DND-41 (cell line): Measurements from ENCODE around the gene GGNBP2.

Experiments
- ATAC-seq: fragments of 200-7000 bp; cut with Tn5 transposase; 3 replicates; pipeline ENCODE4 v1.9.1; 2021; ENCODE audit warnings: low read depth; ENCODE audit not compliant: insufficient read depth
- DNase-seq: peaks from one replicate; pipeline ENCODE4 v3.0.0-alpha.2; 2020
- H2AFZ ChIP-seq: 2 replicates; pipeline ENCODE4 v1.6.0; 2012; ENCODE audit warnings: low read depth, low read length
- H3K27ac ChIP-seq: 2 replicates; pipeline ENCODE4 v1.5.1; 2012; ENCODE audit warnings: low read length, inconsistent platforms
- H3K27me3 ChIP-seq: fragments of 200-600 bp; sonication (generic); 2 replicates; pipeline ENCODE4 v1.6.0; 2012; ENCODE audit warnings: low read length, mild to moderate bottlenecking, inconsistent platforms; ENCODE audit not compliant: insufficient read depth, poor library complexity
- H3K36me3 ChIP-seq: 2 replicates; pipeline ENCODE4 v1.5.1; 2012; ENCODE audit warnings: low read length, inconsistent platforms; ENCODE audit not compliant: insufficient read depth
- H3K4me1 ChIP-seq: 2 replicates; pipeline ENCODE4 v1.5.1; 2012; ENCODE audit warnings: mild to moderate bottlenecking, low read length; ENCODE audit not compliant: insufficient read depth
- H3K4me2 ChIP-seq: 2 replicates; pipeline ENCODE4 v1.6.0; 2012; ENCODE audit warnings: mild to moderate bottlenecking, moderate library complexity, low read length, inconsistent platforms; ENCODE audit not compliant: insufficient read depth
- H3K4me3 ChIP-seq, 2 experiments: fragments of 200-600 bp in 1 of 2; shearing (Covaris generic) in 1 of 2; 2 replicates each; pipeline ENCODE4 v1.5.1; 2012 to 2016; ENCODE audit warnings: inconsistent platforms in 2 of 2, low read length in 2 of 2, mild to moderate bottlenecking in 2 of 2, low read depth in 1 of 2, moderate library complexity in 1 of 2
- H3K79me2 ChIP-seq: 2 replicates; pipeline ENCODE4 v1.6.0; 2012; ENCODE audit warnings: low read length, inconsistent platforms; ENCODE audit not compliant: insufficient read depth
- H3K9ac ChIP-seq: 2 replicates; pipeline ENCODE4 v1.6.0; 2012; ENCODE audit warnings: low read depth, mild to moderate bottlenecking, inconsistent platforms, low read length, moderate library complexity
- H3K9me3 ChIP-seq: 2 replicates; pipeline ENCODE4 v1.5.1; 2012; ENCODE audit warnings: low read length, moderate library complexity, mild to moderate bottlenecking, inconsistent platforms; ENCODE audit not compliant: insufficient read depth, severe bottlenecking
- H4K20me1 ChIP-seq: 2 replicates; pipeline ENCODE4 v1.6.0; 2012; ENCODE audit warnings: low read length; ENCODE audit not compliant: insufficient read depth
- EZH2 ChIP-seq: IDR thresholded peaks from 3 replicates; pipeline ENCODE4 v1.6.1; 2012; ENCODE audit warnings: borderline replicate concordance, low read depth, mild to moderate bottlenecking, moderate library complexity, low read length, inconsistent platforms; ENCODE audit not compliant: severe bottlenecking
- TF ChIP-seq, protein P1 (sequence below): IDR thresholded peaks from 2 replicates; pipeline ENCODE4 v1.5.1; 2012; ENCODE audit warnings: borderline replicate concordance, low read length, moderate library complexity, mild to moderate bottlenecking; ENCODE audit not compliant: poor library complexity, severe bottlenecking; ENCODE audit errors: extremely low read depth

The GGNBP2 gene

GRCh38 chr17:36598951-36599401, 54.3 kb downstream of the GGNBP2 start:
- H3K4me3 ChIP-seq = no peak overlapping the region
- H3K9me3 ChIP-seq = no peaks in the 10 kb centered on the region
- peaks cover 10% of the 10 kb centered on the region; the same call in 1 of the 2 replicates for H4K20me1 ChIP-seq
- H2AFZ ChIP-seq = no peak overlapping the region
- DNase-seq (no peak), ATAC-seq (no peak)
- H3K4me2 ChIP-seq = no peak overlapping the region
- TF ChIP-seq, protein P1, sequence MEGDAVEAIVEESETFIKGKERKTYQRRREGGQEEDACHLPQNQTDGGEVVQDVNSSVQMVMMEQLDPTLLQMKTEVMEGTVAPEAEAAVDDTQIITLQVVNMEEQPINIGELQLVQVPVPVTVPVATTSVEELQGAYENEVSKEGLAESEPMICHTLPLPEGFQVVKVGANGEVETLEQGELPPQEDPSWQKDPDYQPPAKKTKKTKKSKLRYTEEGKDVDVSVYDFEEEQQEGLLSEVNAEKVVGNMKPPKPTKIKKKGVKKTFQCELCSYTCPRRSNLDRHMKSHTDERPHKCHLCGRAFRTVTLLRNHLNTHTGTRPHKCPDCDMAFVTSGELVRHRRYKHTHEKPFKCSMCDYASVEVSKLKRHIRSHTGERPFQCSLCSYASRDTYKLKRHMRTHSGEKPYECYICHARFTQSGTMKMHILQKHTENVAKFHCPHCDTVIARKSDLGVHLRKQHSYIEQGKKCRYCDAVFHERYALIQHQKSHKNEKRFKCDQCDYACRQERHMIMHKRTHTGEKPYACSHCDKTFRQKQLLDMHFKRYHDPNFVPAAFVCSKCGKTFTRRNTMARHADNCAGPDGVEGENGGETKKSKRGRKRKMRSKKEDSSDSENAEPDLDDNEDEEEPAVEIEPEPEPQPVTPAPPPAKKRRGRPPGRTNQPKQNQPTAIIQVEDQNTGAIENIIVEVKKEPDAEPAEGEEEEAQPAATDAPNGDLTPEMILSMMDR = no peak
- no peak for TF ChIP-seq EZH2
- no peaks in the 10 kb centered on the region for H3K27me3 ChIP-seq
- peaks cover 32% of the 10 kb centered on the region for H3K4me1 ChIP-seq
- 0 out of 2 replicates have a peak, but pooled peaks cover 6% of the 10 kb centered on the region for H3K36me3 ChIP-seq
- H3K27ac ChIP-seq = no peak overlapping the region
- H3K9ac ChIP-seq = no peak overlapping the region
- peaks cover 20% of the 10 kb centered on the region for H3K79me2 ChIP-seq

DNA sequence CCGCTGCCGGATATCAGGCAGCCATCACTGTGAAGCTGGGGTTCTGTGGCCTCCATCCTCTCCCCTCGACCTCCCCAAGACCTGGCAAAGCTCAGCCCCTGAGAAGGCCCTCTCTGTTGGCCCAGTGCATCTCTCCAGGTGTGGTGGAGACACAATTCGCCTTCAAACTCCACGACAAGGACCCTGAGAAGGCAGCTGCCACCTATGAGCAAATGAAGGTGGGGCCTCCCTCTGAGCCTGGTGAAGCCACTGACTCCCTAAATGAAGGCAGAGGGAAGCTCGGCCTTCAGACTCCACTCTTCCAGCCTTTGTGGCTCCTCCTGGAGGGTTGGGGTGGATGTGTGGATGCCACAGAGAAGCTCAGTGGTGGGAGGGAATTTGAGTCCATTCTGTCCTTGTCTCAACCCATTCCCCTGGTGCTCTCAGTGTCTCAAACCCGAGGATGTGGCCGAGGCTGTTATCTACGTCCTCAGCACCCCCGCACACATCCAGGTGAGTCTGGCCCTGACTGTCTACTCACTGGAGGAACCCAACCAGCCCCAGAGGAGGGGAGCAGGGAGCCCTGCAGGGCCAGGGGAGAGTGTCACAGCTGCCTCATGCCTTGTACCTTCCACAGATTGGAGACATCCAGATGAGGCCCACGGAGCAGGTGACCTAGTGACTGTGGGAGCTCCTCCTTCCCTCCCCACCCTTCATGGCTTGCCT, 55.0 kb downstream of the GGNBP2 start:
- Histone ChIP-seq H3K9me3 (no peaks in the 10 kb centered on the region), H3K27ac (no peak overlapping the region), H3K4me1 (peaks cover 36% of the 10 kb centered on the region), H3K9ac (no peak overlapping the region), H3K36me3 (0 out of 2 replicates have a peak, but pooled peaks cover 8% of the 10 kb centered on the region), H3K4me3 (no peak overlapping the region), H4K20me1 (peaks cover 12% of the 10 kb centered on the region; the same call in 1 of the 2 replicates), H3K4me2 (no peak overlapping the region), H3K79me2 (peaks cover 23% of the 10 kb centered on the region), H3K27me3 (no peaks in the 10 kb centered on the region), H2AFZ (no peak overlapping the region)
- TF ChIP-seq EZH2 = no peak
- TF ChIP-seq, protein P1 = no peak
- no peak for DNase-seq
- no peak for ATAC-seq

DNA sequence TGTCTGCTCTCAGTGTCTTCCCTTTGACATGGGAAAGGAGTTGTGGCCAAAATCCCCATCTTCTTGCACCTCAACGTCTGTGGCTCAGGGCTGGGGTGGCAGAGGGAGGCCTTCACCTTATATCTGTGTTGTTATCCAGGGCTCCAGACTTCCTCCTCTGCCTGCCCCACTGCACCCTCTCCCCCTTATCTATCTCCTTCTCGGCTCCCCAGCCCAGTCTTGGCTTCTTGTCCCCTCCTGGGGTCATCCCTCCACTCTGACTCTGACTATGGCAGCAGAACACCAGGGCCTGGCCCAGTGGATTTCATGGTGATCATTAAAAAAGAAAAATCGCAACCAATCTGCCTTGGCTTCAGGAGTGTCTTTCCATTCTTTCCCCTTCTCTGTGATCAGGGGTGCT, 55.7 kb downstream of the GGNBP2 start:
- H3K79me2 ChIP-seq = peaks cover 26% of the 10 kb centered on the region
- peaks cover 13% of the 10 kb centered on the region; the same call in 1 of the 2 replicates for H4K20me1 ChIP-seq
- peak overlapping the region; percentile 81 for H3K27ac ChIP-seq
- 0 out of 2 replicates have a peak, but pooled peaks cover 8% of the 10 kb centered on the region for H3K36me3 ChIP-seq
- H3K4me3 ChIP-seq = peak overlapping the region in 1 of 2 experiments; percentile 63; a peak in 2 of 4 replicates
- peak overlapping the region; percentile 98 for H3K4me2 ChIP-seq
- DNase-seq (no peak), ATAC-seq (no peak)
- peak overlapping the region; percentile 95 for H2AFZ ChIP-seq
- TF ChIP-seq EZH2 = no peak
- TF ChIP-seq, protein P1 = no peak
- peaks cover 41% of the 10 kb centered on the region for H3K4me1 ChIP-seq
- H3K9ac ChIP-seq = peak overlapping the region; percentile 57
- H3K9me3 ChIP-seq = no peaks in the 10 kb centered on the region
- H3K27me3 ChIP-seq = no peaks in the 10 kb centered on the region
